Measurements from ENCODE around the gene MYO7A. TPM values are rescaled to one million over a fixed set of nuclear protein-coding genes. Genes with fewer than 3 reads are reported as not detected.

Gene MYO7A
- total RNA-seq, 1 donor from 2014 or later = 0.18 TPM

DNA sequence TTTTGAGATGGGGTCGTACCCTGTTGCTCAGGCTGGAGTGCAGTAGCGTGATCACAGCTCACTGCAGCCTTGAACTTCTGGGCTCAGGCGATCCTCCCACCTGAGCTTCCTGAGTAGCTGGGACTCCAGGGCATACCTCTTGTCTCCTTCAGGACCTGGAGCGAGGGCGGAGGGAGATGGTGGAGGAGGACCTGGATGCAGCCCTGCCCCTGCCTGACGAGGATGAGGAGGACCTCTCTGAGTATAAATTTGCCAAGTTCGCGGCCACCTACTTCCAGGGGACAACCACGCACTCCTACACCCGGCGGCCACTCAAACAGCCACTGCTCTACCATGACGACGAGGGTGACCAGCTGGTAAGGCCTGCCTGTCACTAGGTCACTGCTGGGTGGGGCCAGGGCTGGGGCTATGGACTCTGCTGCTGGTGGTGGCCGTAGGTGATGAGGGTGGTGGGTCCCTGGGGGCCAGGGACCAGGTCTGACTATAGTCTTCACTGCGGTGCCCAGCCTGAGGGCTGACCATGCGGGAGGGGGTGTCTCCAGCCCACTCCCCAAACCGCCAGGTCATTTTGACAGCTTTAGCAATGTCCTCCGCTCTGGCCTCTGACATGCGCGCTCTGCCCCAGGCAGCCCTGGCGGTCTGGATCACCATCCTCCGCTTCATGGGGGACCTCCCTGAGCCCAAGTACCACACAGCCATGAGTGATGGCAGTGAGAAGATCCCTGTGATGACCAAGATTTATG lies 53.9 kb downstream of the MYO7A start:
- DNase-seq (ENCODE audit: extremely low read depth, low read depth, low spot score) = no peak

DNA sequence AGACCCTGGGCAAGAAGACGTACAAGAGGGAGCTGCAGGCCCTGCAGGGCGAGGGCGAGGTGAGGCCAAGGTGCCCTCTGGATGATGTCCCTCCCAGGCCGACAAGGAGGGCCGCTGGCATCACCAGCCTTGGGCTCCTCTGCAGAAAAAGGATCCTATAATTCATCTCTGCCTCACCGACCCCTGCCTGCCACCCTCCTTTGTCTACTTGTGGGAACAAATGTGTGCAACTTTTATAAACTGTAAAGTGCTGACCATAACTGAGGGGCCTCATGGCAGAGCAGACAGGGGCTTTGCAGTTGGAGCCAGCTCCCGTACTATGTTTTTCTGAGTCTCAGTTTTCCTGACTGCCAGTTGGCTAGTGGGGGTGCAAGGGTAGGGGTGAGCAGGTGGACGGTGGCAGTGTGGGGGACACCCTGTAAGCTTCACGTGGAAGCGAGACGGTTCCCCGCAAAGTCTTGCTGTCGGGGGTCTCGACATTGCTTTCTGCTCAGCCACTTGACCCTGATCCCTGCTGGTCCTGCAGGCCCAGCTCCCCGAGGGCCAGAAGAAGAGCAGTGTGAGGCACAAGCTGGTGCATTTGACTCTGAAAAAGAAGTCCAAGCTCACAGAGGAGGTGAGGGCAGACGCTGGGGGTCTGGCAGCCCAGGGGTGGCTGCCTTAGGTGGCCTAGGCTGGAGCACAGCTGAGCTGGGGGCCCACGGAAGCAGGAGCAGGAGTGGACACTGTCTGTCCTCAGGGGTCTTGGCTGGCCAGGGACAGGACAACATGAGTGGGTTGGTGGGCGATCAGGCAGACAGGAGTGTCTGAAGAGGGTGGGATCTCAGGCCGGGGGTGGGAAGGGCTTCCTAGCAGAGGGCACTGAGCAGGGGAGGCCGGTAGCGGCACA lies 54.7 kb downstream of the MYO7A start:
- DNase-seq (ENCODE audit: extremely low read depth, low read depth, low spot score) = no peak

DNA sequence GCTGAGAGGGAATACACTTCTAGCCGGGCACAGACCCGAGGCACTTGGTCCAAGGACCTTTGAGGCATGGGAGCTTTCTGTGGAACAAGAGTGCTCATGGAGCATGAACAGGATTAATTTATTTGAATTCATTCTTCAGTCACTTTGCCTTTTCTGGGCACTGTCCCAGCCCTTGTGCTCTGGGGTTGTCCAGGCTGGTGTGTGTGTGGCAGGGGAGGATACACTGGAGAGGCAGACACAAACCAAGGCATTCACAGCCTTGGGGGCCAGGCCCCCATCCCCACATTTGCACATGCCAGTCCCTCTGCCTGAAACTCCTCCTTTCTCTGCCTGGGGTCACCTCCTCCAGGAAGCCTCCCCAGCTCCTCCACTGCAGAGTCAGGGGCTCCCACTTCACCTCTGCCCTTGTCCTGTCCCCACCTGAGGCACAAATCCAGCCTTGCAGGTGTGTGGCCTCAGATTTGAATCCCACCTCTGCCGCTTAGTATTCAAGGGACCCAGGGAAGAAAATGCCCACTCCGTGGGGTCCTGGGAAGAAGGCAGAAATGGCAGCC lies 55.5 kb downstream of the MYO7A start:
- no peak for DNase-seq (ENCODE audit: extremely low read depth, low read depth, low spot score)

DNA sequence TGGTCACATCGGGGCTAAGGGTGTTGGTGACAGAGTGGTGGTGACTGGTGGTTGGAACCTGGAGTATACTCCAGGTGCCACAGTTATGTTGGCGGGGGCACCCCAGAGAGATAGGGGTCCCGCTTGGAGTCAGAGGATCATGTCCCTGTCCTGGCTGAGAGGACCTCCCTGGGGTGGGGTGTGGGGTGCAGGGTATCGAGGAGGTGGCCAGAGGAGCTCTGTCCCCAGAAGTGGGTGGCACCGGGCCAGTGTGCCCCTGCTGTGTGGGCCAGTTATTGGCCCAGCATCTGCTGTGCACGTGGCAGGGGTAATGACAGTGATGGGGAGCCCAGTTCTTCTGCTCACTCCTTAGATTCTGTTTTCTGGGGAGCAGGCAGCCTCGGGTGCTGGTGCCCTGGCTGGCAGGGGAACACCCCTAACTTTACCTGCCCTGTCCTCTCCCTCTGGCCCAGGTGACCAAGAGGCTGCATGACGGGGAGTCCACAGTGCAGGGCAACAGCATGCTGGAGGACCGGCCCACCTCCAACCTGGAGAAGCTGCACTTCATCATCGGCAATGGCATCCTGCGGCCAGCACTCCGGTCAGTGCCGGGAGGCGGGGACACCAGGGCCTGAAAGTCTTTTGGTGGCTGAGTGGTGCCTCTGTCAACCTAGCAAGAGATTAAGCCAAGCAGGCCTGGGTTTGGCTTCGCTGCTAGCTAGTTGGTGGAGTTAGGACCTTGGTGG lies 56.3 kb downstream of the MYO7A start:
- no peak for DNase-seq (ENCODE audit: extremely low read depth, low read depth, low spot score)

DNA sequence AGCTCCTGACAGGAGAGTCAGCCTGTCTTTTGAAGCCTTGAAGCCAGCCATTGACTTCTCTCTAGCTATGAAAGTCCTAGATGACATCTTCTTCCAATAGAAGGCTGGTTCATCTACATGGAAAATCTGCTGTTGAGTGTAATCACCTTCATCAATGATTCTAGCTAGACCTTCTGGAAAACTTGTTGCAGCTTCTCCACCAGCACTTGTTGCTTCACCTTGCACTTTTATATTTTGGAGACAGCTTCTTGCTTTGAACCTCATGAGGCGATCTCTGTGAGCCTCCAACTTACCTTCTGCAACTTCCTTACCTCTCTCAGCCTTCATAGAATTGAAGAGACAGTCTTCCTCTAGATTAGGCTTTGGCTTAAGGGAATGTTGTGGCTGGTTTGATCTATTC lies 58.3 kb downstream of the MYO7A start:
- no peak for DNase-seq (ENCODE audit: extremely low read depth, low read depth, low spot score)

DNA sequence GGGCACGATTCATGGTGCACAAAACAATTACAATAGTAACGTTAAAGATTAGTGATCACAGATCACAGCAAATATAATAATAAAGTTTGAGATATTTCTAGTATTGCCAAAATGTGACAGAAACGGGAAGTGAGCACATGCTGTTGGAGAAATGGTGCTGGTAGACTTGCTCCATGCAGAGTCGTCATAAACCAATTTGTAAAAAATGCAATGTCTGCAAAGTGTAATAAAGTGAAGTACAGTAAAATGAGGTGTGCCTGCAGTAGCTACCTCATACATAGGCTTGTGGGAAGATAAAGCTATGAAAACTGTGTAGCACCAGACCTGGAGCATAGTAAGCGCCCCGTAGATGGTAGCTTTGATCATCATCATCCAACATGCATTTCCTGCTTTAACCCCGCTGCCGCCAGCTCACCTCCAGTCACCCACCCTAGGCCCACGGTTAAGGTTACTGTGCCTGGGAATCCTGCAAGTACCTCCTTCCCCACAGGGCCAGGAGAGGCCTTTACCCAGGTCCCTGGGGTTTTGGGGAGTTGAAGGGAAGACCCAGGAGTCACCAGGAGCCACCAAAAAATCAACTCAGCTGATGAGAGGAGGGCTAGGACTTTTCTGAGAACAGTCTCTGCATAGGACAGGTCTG lies 59.2 kb downstream of the MYO7A start:
- DNase-seq (ENCODE audit: extremely low read depth, low read depth, low spot score) = no peak

DNA sequence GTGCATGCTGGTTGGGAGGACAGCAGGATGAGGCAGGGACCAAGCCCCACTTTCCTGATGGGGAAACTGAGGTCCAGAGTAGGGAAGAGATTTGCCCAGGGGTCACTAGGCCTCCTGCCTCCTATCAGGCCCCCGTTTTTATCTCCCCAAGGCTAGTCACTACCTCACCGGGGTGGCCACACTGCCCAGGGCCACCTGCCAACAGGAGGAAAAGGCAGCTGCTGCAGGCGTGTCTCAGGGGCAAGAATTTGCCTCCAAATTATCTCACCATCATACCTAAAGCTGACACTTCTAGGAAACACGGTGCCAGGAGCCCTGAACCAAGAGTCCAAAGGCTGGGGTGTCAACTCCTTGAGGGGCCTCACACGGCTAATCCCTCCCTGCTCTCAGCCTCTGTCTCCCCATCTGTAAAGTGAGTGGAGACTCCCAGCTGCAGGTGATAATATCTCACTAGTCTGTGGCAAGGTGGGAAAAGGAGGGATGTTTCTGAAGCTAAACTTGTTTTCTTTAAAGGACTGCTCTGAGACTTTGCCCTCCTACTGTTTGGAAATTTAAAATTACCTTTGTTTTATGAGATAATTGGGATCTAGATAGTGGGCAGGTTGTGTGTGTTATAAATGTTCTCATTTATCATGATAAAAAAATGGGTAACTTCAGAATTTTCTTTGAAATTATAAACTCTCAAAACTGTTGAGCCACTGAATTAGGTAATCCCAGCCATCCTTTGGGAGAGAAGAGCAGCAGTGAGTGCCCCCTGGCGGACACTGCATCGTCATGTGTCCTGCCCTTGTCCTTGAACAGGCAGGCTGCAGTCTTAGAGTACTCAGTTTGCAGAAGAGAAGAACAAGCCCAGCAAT lies 60.0 kb downstream of the MYO7A start:
- peak; percentile 60 for DNase-seq (ENCODE audit: extremely low read depth, low read depth, low spot score)

DNA sequence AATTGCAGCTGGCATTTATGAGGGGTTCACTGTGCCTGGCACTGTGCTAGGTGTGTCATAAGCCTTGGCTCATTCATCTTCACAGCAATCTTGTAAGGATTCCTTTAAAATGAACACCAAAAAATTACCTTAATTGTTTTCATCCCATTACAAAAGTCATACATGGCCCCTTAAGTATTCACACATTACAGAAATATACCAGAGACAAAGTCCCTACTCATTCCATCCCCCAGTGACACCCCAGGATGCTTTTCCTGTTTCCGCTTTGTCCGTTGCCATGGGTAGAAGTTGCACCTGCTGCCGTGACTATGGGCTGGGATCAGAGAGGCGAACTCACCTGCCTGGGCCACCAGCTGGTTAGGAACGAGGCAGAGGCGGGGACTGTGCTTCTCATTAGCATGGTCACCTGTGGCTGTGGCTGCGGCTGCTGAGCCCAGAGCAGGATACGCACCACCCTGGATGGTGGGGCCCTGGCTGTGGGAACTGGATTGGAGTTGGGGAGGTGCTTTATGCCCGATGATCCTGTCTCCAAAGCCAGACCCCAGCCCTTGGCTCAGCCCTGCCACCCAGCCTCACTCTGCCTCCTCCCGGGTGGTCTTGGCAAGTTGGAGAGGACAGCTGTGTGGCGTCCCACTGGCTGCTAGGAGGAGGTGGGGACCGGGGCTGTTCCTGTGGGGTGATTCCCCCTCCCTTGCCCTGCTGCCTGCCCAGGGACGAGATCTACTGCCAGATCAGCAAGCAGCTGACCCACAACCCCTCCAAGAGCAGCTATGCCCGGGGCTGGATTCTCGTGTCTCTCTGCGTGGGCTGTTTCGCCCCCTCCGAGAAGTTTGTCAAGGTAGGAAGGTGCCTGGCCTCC lies 60.8 kb downstream of the MYO7A start:
- DNase-seq (ENCODE audit: extremely low read depth, low read depth, low spot score) = no peak

DNA sequence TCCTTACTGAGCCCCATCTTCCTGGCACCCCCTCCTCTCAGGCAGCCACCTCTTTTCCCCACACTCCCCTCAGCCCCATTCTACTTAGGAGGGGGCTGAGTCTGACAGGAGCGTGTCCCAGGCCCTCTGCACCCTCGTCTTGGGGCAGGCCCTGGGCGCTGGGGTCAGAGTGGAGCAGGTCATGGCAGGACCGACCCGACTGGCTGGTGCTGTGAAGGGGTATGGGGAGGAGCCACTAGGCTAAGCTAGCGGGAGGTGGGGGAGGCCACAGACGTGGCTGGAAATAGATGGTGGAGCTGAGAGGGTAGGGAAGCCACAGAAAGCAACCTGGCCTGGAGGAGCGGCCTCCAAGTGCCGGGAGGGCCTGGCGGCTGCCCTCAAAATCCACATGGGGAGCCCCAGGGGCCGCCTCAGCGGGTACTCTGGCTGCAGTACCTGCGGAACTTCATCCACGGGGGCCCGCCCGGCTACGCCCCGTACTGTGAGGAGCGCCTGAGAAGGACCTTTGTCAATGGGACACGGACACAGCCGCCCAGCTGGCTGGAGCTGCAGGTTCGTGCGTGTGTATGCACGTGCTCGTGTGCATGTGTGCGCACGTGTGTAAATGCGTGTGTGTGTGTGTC lies 61.7 kb downstream of the MYO7A start:
- no peak for DNase-seq (ENCODE audit: extremely low read depth, low read depth, low spot score)

DNA sequence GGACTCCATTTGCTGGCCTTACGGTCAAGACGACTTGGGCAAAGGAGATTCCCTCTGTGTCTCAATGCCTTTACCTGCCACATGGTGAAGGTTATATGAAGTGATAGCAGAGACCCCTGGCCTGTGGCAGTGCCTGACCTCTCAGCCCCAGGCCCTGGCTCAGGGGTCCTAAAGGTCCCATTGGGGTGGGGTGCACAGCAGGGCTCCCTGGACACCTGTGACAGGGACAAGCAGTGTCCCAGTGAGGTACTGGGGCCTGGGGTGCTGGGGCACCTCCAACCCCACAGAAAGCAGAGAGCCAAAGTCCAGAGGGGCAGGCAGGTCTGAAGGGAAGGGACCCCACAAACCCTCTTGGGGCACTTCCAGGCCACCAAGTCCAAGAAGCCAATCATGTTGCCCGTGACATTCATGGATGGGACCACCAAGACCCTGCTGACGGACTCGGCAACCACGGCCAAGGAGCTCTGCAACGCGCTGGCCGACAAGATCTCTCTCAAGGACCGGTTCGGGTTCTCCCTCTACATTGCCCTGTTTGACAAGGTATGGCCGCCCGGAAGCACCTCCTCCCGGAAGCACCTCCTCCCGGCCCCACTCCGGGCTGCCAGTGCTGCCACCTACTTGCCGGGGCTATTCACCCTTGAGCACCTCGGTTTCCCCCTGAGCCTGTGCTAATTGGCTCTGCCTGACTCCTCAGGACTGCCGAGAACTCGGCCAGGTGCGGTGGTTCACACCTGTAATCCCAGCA lies 62.5 kb downstream of the MYO7A start:
- DNase-seq (ENCODE audit: extremely low read depth, low read depth, low spot score) = no peak

DNA sequence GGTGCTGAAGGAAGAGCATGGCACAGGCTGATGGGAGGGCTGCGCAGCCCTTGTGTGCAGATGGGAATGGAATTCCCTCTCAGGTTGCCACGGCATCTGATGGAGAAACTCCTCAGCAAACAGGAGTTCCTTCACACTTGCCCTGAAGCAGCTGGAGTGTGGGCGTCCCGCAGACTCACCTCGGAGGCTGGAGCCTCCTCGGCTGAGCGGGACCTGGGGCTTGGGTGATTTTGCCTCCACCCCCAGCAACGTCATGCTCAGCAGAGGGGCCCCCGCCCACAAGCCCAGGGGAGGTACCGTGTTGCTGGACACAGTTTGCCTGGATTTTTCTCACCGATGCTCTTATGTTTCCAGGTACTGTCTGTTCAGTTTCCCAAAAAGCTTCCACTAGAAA lies 63.4 kb downstream of the MYO7A start:
- DNase-seq (ENCODE audit: extremely low read depth, low read depth, low spot score) = no peak

DNA sequence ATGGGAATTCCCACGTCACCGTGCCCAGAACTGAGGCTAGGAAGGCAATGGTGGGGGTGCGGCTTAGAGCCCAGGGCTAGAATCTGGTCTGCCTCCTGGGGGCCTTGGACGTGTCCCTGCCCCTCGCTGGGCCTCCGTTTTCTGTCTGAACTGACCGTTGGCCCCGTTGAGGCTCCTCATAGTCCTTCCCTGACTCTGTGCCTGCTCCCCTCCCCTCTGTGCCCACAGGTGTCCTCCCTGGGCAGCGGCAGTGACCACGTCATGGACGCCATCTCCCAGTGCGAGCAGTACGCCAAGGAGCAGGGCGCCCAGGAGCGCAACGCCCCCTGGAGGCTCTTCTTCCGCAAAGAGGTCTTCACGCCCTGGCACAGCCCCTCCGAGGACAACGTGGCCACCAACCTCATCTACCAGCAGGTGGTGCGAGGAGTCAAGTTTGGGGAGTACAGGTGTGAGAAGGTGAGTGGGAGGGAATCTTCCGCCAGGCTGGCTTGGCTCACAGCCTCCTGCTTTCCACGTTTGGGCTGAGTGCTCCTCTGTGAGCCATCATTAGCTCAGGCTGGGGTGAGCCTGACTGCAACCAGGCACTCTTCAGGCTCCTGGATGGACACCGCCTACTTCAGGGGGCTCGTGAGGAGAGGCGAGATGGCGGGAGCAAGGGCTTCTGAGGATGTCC lies 63.9 kb downstream of the MYO7A start:
- DNase-seq (ENCODE audit: extremely low read depth, low read depth, low spot score) = no peak

DNA sequence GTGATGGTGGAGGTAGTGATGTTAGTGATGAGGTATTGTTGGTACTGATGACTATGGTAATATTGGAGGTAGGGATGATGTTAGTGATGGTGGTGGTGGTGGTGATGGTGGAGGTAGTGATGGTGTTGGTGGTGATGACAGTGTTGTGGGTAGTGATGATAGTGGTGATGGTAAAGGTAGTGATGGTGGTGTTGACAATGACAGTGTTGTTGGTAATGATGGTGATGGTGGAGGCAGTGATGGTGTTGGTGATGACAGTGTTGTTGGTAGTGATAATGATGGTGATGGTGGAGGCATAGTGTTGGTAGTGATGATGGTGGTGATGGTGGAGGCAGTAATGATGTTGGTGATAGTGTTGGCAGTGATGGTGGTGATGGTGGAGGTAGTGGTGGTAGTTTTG lies 65.1 kb downstream of the MYO7A start:
- no peak for DNase-seq (ENCODE audit: extremely low read depth, low read depth, low spot score)

DNA sequence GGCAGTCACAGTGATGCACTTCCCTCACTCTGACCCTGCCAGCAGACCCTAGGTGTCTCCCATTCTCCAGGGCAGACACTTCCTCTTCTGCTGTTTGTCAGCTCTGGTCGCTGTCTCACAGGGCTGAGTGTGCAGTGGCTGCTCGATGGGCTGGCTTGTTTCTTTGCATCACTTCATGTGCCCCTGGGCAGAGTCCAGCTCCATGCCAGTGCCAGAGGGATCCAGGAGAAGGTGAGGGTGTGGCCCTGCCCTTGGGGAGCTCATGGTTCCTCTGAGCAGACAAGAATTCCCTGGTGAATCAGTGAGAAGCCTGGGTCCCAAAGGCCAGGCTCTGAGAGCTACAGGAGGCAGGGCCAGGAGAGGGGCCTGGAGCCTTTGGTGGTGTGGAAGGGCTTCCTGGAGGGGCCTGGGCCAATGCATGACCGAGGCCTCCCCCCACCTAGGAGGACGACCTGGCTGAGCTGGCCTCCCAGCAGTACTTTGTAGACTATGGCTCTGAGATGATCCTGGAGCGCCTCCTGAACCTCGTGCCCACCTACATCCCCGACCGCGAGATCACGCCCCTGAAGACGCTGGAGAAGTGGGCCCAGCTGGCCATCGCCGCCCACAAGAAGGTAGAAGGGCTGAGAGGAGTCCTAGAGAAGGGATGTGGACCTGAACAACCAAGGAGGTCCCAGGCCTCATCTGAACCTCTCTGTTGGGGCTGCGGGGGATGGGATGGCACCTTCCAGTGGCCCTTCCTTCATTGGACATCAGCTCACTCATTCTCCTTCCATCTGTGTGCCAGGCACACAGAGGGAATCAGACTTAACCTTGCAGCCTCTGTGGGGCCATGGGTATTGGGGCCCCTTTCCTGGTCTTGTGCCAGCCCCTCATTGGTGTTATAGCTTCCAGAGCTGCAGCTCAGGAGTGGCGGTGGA lies 66.1 kb downstream of the MYO7A start:
- DNase-seq (ENCODE audit: extremely low read depth, low read depth, low spot score) = no peak

DNA sequence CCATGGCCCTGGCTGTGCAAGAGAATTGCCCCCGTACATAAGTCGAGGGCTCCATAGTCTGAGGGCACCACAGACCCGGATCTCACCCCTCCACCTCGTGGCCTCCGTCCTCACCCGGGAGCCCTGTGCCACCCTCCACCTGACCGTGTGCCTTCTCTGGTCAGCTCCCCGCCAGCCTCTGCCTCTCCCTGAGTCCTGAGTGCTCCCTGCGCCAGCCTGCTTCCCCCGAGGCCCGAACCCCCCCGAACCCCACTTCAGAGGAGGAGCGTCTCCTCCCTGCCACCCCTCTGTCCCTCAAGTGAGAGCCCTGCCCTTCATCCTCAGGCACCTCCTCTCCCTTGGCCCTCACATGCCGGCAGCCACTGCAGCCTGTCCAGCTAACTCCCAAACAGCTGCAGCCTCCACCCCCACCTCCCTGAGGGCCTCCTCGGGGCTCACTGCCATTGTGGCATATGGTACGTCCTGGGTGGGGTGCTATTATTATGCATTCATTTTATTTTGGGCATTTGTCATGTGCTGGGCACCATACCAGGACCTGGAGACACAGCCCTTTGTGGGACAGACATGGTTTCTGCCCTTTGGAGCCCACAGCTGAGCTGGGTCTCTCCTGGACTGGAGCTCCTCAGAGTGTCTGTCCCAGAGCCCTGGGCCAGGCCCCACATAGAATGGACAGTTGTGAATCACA lies 67.2 kb downstream of the MYO7A start:
- DNase-seq (ENCODE audit: extremely low read depth, low read depth, low spot score) = no peak

Measured in glomerular endothelial cell (primary cell).